HCT116 (cell line): ENCODE measurements around the gene DCST2.
A peak's percentile ranks its signal among the peaks of the same experiment; 100 is the strongest.

Source experiments
- ATF3 ChIP-seq: IDR thresholded peaks from 2 replicates; pipeline ENCODE4 v1.6.1; 2012
- CEBPB ChIP-seq: IDR thresholded peaks from 2 replicates; pipeline ENCODE4 v1.6.1; 2012; ENCODE audit warnings: low read depth
- EGR1 ChIP-seq: IDR thresholded peaks from 2 replicates; pipeline ENCODE4 v1.6.1; 2012; ENCODE audit warnings: low read depth
- ELF1 ChIP-seq: IDR thresholded peaks from 2 replicates; pipeline ENCODE4 v1.6.1; 2012; ENCODE audit warnings: low read depth, borderline replicate concordance
- EZH2 ChIP-seq: fragments of 200-600 bp; sonication (generic); IDR thresholded peaks from 2 replicates; pipeline ENCODE4 v1.6.1; 2017; ENCODE audit warnings: antibody characterized with exemption, mixed run types
- EZH2phosphoT487 ChIP-seq: fragments of 200-600 bp; IDR thresholded peaks from 2 replicates; pipeline ENCODE4 v1.6.1; 2018; ENCODE audit warnings: antibody characterized with exemption, borderline replicate concordance
- POLR2A ChIP-seq: IDR thresholded peaks from 2 replicates; pipeline ENCODE4 v1.7.0; 2011; ENCODE audit warnings: borderline replicate concordance; ENCODE audit not compliant: insufficient read depth, insufficient read length; ENCODE audit errors: extremely low read depth
- POLR2AphosphoS5 ChIP-seq: IDR thresholded peaks from 2 replicates; pipeline ENCODE4 v1.6.1; 2011; ENCODE audit warnings: mild to moderate bottlenecking, low read depth, low read length, moderate library complexity
- RAD21 ChIP-seq: IDR thresholded peaks from 2 replicates; pipeline ENCODE4 v1.6.1; 2012; ENCODE audit warnings: low read depth, mild to moderate bottlenecking
- TF ChIP-seq, protein P1 (sequence below), 3 experiments: fragments of 200-600 bp in 1 of 3; sonication (generic) in 1 of 3; IDR thresholded peaks in 2 of 3; conservative IDR thresholded peaks in 1 of 3; 2 replicates each; pipeline ENCODE4 v1.5.1; 2012 to 2017; ENCODE audit warnings: low read depth in 2 of 3, low read length in 2 of 3, antibody characterized with exemption in 1 of 3, borderline replicate concordance in 1 of 3, control low read depth in 1 of 3, mild to moderate bottlenecking in 1 of 3, mixed read lengths in 1 of 3, mixed run types in 1 of 3, moderate library complexity in 1 of 3; ENCODE audit not compliant: insufficient read depth in 1 of 3

DNA sequence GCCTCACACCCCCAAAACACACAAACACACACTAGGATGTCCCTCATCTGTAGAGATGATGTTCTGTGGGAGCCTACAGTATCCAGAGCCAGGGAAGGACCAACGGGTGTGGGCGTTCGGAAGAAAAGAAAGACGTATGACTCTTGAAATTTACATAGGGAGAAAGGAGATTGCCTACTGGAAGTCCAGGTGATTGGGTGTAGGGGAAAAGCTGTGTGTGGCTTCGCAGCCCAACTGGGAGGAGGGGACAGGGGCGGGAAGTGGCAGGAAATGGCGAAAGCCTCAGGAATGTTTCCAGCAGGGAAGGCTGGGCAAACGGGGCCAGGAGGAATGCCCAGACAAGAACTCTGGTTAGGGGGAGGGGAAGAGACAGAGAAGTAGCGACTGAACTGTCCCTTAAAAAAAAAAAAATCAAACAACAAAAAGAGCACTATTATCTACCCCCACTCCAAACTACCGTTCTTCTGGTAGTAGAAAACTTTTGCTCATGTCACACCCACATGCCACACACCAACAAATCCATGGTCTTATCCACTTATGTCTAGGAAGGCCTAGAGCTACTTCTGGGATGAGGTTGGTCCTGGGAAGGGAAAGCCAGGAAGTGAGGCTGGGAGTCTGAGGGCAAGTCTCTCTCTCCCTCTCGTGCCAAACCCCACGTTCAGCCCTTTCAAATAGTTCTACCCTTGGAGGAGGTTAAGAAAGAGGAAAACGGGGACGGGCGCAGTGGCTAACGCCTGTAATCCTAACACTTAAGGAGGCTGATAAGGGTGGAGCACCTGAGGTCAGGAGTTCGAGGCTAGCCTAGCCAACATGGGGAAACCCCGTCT, 60.9 kb downstream of the DCST2 start:
- TF ChIP-seq ELF1 (no peak), POLR2AphosphoS5 (peak; percentile 66), CEBPB (no peak), EZH2phosphoT487 (no peak), EGR1 (no peak), RAD21 (no peak), EZH2 (no peak), POLR2A (peak; percentile 14), ATF3 (no peak)
- TF ChIP-seq, protein P1, sequence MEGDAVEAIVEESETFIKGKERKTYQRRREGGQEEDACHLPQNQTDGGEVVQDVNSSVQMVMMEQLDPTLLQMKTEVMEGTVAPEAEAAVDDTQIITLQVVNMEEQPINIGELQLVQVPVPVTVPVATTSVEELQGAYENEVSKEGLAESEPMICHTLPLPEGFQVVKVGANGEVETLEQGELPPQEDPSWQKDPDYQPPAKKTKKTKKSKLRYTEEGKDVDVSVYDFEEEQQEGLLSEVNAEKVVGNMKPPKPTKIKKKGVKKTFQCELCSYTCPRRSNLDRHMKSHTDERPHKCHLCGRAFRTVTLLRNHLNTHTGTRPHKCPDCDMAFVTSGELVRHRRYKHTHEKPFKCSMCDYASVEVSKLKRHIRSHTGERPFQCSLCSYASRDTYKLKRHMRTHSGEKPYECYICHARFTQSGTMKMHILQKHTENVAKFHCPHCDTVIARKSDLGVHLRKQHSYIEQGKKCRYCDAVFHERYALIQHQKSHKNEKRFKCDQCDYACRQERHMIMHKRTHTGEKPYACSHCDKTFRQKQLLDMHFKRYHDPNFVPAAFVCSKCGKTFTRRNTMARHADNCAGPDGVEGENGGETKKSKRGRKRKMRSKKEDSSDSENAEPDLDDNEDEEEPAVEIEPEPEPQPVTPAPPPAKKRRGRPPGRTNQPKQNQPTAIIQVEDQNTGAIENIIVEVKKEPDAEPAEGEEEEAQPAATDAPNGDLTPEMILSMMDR (IDR thresholded peaks at IDR 0.05 in 2 of 3, conservative IDR thresholded peaks at IDR 0.05 in 1 of 3; ENCODE audit: borderline replicate concordance in 1 of 3, insufficient read depth in 1 of 3, low read depth in 2 of 3, low read length in 2 of 3), result no peak
